NCI-H1436 (cell line): ENCODE data around the gene PDPK1.
"Not testable (repeated sequence)": the region's sequence is repeated elsewhere in the genome, so short reads cannot be mapped to it uniquely, and the experiment has no call there.

ENCODE experiments used
- DNase-seq: peaks from one replicate; lab custom pipeline; 2025; lab: John Stamatoyannopoulos, UW

The PDPK1 gene

DNA sequence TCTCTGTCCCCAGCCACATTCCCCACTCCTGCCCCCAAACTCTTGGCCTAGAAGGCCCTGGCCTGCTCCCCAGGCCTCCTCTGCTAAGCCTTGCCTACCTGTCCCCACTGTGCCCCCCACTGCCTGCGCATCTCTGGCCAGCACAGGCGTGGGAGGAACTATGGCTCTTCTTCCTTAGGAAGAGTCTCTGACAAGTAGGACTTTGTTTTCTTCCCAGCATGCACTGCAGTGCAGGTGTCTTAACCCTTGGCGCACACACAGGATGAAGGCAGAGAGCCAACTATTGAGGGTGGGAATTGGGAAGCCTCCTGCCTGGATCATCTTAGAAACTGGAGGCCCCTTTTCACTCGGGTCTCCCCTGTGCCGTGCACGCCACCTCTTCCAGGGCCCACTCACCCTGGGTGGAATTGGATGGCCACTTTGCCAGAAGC is 14.0 kb upstream of the PDPK1 start:
- no peak for DNase-seq

- no peak for DNase-seq
These were observed 13.4 kb upstream of the PDPK1 start for GRCh38 chr16:2524339-2524938.

DNA sequence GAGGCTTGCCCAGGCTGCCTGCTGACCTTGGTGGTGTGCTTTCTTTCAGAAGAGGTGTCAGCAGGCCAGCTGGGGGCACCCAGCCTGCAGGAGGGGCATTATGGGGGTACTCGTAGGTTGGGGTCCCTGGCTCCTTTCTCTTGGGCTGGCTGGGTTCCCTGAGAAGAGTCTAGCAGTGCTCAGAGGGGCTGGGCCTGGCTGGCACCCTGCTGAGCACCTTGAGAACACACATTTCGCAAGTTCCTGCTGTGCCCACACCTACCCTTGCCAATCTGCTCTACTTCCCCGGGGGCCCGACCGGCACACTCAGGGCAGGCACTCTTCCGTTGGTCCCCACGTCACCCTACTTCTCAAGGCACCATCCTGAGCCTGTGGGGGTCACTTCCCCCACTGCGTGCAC is 11.7 kb upstream of the PDPK1 start:
- no peak for DNase-seq

DNA sequence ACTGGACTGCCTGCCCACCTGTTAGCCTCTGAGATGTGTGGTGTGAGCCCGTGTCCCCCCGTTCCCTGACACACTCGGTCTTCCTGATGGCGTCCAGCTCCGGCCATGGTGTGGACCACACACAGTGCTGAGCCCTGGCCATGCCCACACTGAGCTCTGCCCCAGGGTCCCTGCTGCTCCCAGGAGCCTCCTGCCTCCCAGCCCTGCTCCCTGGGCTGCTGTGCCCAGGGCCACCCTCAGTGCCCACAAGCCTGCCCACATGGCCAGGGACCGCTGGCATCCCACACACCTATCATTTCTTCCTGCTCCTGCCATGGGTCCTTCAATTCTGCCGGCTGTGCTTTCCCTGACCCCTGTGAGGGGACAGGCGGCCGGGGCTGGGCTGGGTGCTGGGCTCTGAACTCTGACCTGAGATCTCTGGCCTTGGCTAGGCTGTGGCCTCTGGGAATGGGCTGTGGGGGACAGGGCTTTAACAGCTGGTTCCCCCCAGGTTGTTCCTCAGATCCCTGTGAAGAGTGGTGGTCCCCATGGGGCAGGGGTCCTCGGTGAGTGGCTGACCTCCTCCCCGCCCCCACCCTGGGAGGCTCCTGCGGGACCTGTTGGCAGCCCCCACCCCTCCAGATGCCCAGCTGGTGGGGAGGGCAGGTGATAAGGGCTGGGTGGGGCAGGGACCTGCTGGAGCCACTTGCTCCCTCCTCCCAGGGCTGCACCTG is 10.6 kb upstream of the PDPK1 start:
- no peak for DNase-seq

DNA sequence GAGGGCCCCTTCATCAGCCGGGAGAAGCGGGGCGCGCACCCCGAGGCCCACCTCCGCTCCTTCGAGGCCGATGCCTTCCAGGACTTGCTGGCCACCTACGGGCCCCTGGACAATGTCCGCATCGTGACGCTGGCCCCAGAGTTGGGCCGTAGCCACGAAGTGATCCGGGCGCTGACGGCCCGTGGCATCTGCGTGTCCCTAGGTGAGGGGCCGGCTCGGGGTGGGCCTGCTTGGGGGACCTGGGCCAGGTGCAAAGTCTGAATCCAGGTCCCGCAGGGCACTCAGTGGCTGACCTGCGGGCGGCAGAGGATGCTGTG is 10.1 kb upstream of the PDPK1 start:
- no peak for DNase-seq

DNA sequence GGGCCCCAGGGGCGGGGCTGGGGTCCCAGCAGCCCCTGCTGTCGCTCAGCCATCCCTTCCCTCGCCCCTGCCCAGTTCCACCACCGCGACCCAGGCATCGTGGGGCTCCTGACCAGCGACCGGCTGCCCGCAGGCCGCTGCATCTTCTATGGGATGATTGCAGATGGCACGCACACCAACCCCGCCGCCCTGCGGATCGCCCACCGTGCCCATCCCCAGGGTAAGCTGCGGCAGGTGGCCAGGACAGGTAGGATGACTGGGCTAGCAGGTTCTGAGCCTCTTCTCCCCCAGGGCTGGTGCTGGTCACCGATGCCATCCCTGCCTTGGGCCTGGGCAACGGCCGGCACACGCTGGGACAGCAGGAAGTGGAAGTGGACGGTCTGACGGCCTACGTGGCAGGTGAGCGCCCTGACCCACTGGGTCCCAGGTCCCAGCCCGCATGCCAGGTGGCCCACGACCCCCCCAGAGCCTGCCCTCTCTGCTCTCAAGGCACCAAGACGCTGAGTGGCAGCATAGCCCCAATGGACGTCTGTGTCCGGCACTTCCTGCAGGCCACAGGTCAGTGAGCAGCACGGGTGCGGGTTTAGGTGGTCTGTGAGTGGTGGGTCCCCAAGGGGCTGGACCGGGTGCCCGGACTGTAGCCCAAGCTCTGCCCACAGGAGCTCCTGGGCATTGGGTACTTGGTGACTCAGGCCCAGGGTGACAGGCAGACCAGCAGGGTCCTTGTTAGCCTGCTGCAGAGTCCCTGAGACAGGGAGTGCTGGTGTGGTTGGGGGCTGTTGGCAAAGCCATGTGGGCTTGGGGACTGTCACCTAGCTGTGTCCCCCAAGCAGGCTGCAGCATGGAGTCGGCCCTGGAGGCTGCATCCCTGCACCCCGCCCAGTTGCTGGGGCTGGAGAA is 9.4 kb upstream of the PDPK1 start:
- no peak for DNase-seq

- DNase-seq, result no peak
These were observed 8.5 kb upstream of the PDPK1 start for GRCh38 chr16:2529061-2529931.

GRCh38 chr16:2529961-2530628 is 7.7 kb upstream of the PDPK1 start:
- no peak for DNase-seq

GRCh38 chr16:2530629-2531318 is 7.0 kb upstream of the PDPK1 start:
- no peak for DNase-seq

DNA sequence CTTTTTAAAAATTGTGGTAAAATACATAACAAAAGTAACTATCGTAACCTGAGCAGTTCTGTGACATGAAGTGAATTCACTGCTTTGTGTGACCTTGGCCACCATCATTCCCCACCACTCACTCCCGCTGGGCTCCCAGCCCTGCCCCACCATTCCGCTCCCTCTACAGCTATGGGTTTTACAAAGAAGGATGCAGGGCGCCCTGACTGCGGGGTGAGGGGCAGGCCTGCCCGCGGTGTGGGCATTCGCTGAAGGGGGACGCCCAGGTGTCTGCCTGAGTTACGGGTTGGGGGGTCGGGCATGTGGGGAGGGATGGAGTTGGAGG is 6.5 kb upstream of the PDPK1 start, which contains the start of gene CEMP1:
TSS of gene CEMP1 (minus strand) at position 38 of the 325 bp plus-strand sequence. CDS start 335 bp downstream, outside the sequence.
- DNase-seq, result no peak

DNA sequence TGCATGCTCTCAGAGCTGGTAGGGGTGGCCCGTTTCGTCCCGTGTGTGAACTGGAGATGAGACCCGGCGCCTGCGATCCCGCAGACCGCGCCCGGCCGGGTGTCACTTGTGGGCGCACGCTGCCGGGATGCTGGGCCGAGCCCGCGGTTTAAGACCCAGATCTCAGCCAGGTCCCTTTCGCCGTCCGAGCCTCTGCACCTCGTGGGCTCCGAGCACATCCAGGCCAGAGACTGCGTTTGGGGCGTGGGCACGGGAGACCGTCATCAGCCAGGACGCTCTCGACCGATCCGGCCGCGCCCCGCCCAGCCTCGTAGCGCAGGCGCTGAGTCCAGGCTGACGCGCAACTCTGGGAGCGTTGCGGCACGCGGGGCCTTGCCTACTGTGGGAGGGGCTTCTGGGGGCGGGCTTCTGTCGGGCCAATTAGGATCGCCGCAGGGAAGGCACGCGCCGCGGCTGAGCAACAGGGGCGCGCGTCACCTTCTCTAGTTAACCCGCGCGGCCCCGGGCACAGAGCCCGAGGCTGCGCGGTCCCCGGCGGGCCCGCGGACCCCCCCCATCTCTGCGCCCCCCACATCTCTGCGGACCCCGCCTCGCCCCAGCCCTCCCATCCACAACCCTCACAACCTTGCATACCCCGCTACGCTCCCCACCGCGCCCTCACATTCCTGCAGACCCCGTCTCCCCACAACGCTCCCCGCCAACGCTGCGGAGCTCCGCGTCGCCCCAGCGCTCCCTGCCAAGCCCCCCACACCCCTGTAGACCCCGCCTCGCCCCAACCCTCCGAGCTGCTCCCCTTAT is 5.9 kb upstream of the PDPK1 start:
- peak; percentile 97 for DNase-seq

DNA sequence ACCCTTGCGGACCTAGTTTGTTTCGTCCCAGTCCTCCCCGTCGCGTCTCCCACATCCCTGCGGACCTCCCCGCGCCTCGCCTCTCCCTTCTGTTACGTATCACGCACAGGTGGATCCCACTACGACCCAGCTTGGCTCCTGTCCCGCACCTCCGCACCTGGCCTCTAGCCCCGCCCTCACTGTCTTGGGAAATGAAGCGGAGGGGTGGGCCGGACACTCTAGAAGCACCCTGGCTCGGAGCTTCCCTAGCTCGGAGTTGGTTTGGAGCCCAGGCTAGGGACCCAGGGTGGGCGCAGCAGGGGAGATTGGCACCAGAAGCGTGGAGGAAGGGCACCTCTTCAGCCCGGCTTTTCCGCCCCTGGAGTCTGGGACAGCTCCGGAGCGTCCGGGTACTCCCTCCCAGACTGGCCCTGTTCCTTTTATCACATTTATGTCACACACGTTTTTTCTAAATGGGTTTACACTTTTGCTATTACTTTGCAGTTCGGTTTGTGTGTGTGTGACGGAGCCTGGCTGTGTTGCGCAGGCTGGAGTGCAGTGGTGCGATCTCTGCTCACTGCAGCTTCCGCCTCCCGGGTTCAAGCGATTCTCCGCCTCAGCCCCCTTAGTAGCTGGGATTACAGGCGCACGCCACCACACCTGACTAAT is 5.2 kb upstream of the PDPK1 start:
- DNase-seq, result peak; percentile 69

GRCh38 chr16:2533142-2533755 is 4.6 kb upstream of the PDPK1 start:
- not testable (repeated sequence) for DNase-seq

DNA sequence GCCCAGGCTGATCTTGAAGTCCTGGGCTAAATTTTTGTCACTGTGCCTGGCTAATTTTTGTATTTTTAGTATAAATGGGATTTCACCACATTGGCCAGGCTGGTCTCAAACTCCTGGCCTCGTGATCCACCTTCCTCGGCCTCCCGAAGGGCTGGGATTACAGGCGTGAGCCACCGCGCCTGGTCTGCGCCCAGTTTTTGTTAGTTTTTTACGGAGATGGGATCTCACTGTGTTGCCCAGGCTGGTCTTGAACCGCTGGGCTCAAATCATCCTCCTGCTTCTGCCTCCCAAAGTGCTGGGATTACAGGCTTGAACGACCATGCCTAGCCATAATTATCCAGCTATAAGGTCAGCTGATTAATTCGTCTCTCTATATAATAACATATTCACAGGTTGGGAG is 3.9 kb upstream of the PDPK1 start:
- no peak for DNase-seq

DNA sequence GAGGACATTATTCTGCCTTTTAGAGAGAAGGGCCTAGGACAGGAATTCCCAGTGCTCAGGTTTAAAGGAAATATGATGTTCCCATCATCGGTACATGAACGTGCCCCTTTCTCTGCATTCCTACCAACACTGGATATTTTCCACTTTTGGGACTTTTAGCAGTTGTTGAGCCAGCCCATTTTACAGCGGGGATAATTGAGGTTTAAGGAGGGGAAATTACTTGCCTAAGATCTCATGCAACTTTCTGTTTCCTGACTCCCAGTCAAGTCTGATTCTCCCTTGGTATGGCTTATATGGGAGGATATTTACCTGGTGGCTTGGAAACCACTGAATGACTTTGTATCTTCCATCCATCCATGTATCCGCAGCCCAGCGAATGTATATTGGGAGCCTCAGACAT is 3.5 kb upstream of the PDPK1 start:
- not testable (repeated sequence) for DNase-seq

DNA sequence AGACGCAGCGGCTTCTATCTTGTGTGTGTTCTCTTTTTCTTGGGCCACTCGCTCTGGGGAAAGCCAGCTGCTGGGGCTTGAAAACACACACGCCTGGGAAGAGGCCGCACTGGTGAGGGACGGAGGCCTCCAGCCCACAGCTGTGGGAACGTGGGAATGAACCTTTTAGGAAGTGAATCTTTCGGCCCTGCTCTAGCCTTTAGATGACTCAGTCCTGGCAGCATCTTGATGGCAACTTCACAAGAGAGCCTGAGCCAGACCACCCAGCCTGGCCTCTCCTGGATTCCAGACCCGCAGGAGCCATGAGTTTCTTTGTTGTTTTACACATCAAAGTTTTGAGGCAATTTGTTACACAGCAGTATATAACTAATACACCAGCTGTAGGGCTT is 2.2 kb upstream of the PDPK1 start:
- DNase-seq, result no peak

GRCh38 chr16:2539192-2539844 is 1.5 kb downstream of the PDPK1 start:
- DNase-seq, result not testable (repeated sequence)

- DNase-seq, result not testable (repeated sequence)
These were observed 2.1 kb downstream of the PDPK1 start for GRCh38 chr16:2539845-2540458.
